Activated CD4-positive, alpha-beta T cell treated with anti-CD3 and anti-CD28 coated beads, Interleukin-2, amount 50 U/mL, for 4 hours (primary cell): Measurements from ENCODE around the gene IGSF9.

Experiments
- DNase-seq, 2 experiments: peaks; one replicate each; pipeline ENCODE4 v3.0.0-alpha.2; 2020

Gene IGSF9

DNA sequence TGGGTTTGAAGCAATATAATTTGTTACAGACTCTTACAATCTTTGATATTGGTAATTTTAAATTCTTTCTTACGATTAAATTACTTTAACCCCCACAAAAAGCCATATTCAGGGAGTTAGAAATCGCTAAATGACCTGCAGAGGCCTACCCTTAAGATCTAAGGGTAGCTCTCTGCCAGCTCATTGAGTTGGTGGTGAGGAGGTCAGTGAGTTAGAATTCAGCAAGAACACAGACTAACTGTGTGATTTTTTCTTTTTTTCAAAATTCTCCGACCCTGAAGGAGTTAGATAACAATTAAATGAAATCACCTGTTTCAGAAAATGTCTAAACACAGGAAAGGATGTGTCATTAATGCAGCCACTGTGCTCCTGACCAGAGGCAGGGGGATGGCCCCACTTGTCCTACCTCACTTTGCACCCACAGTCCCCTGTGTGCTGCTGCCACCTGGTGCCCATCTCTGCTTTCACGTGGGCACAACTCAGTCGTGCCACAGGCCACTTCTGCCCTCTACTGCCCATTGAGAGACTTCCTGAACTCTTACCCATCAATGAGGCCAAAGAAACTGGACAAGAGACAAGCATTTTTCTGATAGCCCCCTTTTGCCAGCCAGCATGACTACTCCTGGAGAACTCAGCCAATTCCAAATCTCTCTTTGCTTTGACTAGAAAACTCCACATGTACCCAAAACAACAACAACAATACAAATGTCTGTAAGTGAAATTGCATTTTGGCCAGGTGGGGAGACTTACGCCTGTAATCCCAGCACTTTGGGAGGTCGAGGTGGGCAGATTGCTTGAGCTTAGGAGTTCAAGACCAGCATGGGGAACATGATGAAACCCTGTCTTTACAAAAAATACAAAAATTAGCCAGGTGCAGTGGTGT lies 53.9 kb downstream of the IGSF9 start:
- peak; percentile 61 to 66 for DNase-seq

DNA sequence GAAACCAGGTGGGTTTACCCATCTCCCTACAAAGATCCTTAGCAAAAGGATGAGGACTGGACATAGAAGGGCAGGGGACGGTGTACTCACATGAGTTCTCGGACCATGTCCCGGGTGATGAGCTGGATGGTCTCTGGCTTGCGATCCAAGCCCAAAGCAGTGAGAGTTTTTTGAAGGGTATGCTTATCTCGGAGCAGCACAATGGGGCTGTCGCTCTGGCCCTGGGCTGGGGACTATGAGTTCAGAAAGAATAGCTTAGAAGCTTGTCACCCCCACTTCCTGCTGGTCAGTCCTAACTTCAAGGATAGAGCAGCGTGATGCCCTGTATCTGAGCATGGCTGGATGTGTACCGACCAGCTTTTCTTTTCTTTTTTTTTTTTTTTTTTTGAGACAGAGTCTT lies 55.0 kb downstream of the IGSF9 start:
- DNase-seq, result no peak

DNA sequence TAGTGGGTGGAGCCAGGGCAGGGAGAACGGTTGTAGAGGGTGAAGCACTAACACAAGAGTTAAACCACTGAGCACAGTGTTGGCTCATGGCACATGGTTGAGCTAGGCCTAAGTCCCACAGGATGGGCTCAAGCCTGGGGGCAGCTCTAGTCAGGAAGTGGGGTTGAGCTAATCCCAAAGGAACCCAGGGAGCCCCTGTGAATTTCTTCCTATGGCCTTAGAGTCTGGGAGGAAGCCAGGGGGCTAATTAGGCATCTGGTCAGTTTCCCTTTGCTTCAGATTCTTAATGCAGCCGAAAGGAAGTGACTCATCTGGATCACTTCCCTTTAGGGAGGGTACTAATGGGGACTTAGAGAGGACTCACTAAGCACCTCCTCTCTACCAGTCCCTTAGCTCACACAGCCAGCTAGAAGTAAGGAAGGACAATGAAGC lies 55.6 kb downstream of the IGSF9 start:
- DNase-seq, result no peak

DNA sequence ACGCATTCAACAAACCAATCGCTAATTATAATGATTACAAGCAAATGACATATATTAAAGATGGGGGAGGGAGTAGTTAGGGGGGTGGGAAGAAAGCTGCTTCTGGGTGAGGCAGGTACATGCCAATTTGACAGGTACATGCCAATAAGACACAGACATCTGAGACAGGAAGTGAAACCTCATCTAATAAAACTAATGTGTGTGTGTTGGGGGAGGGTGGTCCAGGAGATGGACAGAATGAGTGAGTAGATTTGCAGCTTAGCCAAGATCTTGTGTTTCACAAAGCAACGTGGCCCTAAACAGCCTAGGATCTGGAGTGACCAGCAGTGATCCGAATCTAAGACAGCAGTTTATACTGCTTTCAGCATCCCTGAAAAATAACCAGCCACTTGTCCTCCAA lies 56.2 kb downstream of the IGSF9 start:
- no peak for DNase-seq

DNA sequence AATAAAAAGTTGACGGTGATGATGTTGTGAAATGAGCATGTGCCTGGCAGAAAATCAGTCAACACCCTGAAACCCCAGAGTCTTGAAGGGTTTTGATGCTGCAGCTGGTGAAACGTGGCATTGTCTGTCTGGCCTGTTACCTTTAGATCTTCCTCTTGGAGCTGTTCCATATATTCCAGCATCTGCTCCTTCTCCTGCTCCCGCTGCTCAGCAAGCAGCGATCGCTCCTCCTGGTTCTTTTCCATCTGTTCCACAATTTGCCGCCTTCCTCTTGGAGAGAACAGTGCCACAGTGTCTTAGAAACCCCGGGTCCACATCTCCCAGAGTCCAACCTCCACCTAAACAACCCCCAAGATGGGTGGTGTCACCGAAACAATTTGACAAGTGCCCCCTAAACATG lies 61.1 kb downstream of the IGSF9 start:
- no peak for DNase-seq

DNA sequence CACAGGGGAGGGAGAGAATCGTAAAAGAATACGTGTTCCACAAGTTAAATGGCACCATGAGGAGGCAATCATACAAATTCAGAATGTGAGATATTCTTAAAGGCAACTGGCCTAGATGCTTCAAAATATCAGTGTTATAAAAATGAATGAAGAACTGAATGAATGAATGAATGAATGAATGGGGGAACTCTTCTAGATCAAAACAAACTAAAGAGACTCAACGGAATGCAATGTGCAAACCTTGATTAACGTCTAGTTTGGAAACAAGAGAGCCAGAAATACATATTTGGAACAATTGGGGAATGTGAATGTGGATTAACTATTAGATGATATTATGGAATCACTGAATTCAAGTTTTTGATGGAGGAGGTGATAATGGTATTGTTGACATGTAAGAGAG lies 62.3 kb downstream of the IGSF9 start:
- DNase-seq, result no peak

DNA sequence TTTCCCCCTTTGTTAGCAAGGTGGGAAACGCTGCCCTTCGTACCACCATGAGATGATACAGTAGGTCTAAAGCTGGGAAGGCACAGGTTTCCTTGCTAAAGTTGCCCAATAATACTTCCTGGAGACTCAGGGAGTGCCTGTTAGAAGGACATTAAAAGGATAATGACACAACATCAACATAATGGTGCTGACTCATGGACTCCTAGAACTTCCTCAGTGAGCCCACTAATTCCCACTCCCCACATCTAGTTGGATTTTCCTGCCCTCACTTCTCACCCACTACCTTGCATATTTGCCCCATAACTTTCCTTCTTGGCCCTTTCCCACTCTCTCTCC lies 62.9 kb downstream of the IGSF9 start:
- DNase-seq, result no peak

DNA sequence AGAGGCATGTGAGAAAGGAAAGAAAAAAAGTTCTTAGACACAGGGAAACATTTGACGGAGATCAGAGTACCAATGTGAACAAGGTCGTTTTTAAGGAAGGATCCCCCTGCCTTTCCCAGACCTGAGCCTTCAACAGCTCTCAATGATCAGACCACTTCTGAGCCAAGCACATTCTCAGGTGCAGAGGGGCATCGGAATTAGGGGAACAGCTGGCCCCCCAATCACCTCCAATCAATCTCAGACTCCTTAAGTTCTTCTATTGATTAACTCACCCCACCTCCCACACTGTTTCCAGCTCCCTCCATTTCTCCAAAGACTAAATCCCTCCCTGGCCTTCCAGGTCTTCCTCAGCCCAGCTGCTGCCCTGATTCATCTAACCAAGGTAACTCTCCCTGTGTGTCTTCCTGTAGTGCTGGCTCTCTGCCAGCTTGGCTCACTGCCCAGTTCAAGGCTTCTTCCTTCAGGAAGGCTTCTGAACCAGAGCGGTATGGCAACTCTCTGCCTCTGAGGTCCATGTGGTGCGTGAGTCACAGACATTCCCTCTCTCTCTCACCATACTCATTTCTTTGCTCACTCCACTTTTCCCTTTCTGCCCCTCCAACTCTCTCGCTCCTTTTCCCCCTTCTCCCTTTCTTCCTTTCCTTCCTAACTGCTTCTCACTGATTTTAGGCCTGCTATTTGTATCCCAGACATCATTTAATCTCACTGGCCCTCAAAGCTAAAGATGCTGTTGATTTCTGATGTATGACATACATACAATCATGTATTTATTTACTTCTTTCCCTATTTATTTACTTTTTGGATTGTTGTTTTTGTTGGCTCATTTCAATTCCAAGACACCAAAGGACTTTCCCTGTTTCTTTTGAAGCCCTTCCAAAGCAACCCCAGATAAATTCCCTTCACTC lies 63.5 kb downstream of the IGSF9 start:
- DNase-seq, result peak in 1 of 2 experiments; percentile 11

DNA sequence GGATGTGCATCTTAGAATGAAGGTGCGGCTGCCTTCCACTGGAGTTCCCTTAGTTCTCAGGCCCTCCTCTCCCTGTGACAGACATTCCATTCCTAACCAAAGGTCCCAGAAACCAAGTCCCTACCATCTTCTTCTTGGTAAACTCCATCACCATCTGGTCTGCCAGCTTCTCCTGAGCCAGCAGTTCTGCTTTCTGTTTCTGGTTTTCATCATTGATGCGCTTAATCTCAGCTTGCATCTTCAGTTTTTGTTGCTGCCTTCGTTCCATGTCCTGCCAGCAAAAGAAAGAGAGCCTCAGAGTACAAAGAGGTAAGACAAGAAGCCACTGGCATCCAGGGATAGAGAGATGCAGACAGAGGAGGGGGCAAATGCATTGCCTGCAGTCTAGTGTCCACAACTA lies 65.0 kb downstream of the IGSF9 start:
- DNase-seq, result no peak

DNA sequence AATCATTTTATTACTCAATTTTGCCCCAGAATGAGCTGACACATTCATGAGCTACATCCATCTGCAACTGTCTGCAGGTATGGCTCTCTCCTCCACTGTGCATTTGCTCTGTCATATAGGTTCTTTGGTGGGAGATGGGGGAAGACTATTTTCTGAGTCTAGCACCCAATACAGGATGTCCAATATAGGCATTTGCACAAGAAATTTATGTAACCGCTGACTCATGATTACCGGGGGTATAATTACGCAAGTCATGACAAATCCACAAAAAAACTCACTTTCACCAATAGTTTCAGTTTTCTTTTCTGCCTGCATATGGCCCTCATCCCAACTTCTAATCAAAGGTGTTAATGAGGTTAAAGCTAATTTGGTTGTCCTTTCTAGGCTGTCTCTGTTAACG lies 65.4 kb downstream of the IGSF9 start:
- no peak for DNase-seq

DNA sequence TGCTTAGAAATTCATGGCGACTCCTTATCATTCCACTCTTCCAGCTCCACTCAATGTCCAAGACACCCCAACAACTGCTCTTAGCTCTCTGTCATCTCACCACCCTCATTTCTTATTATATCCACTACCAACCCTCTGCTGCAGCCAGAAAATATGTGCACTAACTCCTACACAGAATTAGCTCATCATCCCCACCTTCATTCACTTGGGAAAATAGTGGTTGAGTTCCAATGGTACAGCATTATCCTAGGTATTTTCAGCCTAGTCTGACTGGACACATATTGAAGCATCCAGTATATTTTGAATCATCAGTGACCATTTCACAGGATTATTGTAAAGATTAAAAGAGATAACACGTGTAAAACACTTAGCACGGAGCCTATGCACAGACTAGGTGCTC lies 66.3 kb downstream of the IGSF9 start:
- DNase-seq, result no peak

DNA sequence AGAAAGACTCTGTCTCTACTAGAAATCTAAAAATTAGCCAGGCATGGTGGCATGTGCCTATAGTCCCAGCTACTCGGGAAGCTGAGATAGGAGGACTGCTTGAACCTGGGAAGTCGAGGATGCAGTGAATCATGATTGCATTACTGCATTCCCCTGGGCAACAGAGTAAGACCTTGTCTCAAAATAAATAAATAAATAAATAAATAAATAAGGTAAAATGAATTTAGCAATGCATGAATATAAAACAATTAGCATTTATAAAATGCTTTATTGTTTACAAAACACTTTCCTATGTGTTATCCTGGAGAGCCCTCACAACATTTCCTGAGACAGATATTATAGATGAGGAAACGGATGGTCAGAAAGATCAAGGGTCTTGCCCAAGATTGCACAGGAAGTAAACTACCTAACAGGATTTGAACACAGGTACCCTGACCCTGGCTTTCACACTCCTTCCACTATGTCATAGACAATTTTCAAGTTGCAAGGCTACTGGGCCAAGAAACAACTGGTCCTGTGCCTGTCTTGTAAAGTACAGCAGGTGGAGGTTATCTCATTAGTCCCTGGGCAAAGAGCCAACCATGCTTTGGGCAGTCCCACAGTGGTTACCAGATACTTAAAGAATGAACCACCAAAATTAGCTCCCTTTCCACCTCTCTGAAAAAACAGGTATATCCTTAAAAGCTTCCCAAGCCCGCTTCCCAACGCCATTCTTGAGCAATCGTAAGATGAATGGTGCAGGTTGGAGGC lies 67.5 kb downstream of the IGSF9 start:
- no peak for DNase-seq
